GM23248 (cell line): ENCODE measurements around the gene DCAF7. TPM values are rescaled to one million over a fixed set of nuclear protein-coding genes. Genes with fewer than 3 reads are reported as not detected.

Experiments used
- DNase-seq: peaks from one replicate; pipeline ENCODE4 v3.0.0-alpha.2; 2015
- H2AFZ ChIP-seq: fragments of 200-600 bp; sonication (generic); 2 replicates; pipeline ENCODE4 v1.6.1; 2016; ENCODE audit warnings: antibody characterized with exemption
- H3F3A ChIP-seq: fragments of 200-600 bp; sonication (generic); 2 replicates; pipeline ENCODE4 v1.6.1; 2016; ENCODE audit warnings: mild to moderate bottlenecking, antibody characterized with exemption, mixed run types; ENCODE audit not compliant: insufficient read depth
- H3K27ac ChIP-seq: fragments of 200-600 bp; sonication (generic); 2 replicates; pipeline ENCODE4 v1.5.1; 2016; ENCODE audit warnings: mild to moderate bottlenecking
- H3K27me3 ChIP-seq: fragments of 200-600 bp; sonication (generic); replicated peaks from 2 replicates; pipeline ENCODE4 v1.6.1; 2016; ENCODE audit warnings: mild to moderate bottlenecking; ENCODE audit not compliant: insufficient read depth
- H3K36me3 ChIP-seq: fragments of 200-600 bp; sonication (generic); 2 replicates; pipeline ENCODE4 v1.6.1; 2016; ENCODE audit warnings: low read depth, mild to moderate bottlenecking
- H3K4me1 ChIP-seq: fragments of 200-600 bp; sonication (generic); 2 replicates; pipeline ENCODE4 v1.6.1; 2016; ENCODE audit warnings: mild to moderate bottlenecking; ENCODE audit not compliant: insufficient read depth
- H3K4me2 ChIP-seq: fragments of 200-600 bp; sonication (generic); one replicate; pipeline ENCODE4 v1.6.1; 2016; ENCODE audit warnings: mild to moderate bottlenecking; ENCODE audit not compliant: unreplicated experiment
- H3K4me3 ChIP-seq: fragments of 200-600 bp; sonication (generic); 2 replicates; pipeline ENCODE4 v1.5.1; 2016; ENCODE audit warnings: mild to moderate bottlenecking
- H3K79me2 ChIP-seq: fragments of 200-600 bp; sonication (generic); 2 replicates; pipeline ENCODE4 v1.6.1; 2016; ENCODE audit warnings: mild to moderate bottlenecking; ENCODE audit not compliant: insufficient read depth
- H3K9ac ChIP-seq: fragments of 200-600 bp; sonication (generic); 2 replicates; pipeline ENCODE4 v1.6.1; 2016; ENCODE audit warnings: mild to moderate bottlenecking
- H3K9me2 ChIP-seq: fragments of 200-600 bp; sonication (generic); 2 replicates; pipeline ENCODE4 v1.6.1; 2016; ENCODE audit warnings: mixed run types, mild to moderate bottlenecking, moderate library complexity; ENCODE audit not compliant: insufficient read depth
- H3K9me3 ChIP-seq: fragments of 200-600 bp; sonication (generic); one replicate; pipeline ENCODE4 v1.6.1; 2017; ENCODE audit warnings: low read depth
- H4K20me1 ChIP-seq: fragments of 200-600 bp; sonication (generic); 2 replicates; pipeline ENCODE4 v1.6.0; 2016; ENCODE audit not compliant: insufficient read depth
- EZH2 ChIP-seq: fragments of 200-600 bp; sonication (generic); IDR thresholded peaks from 2 replicates; pipeline ENCODE4 v1.6.1; 2018; ENCODE audit warnings: antibody characterized with exemption, mild to moderate bottlenecking; ENCODE audit not compliant: insufficient read depth, poor library complexity, severe bottlenecking
- EZH2phosphoT487 ChIP-seq: fragments of 200-600 bp; sonication (generic); IDR thresholded peaks from 2 replicates; pipeline ENCODE4 v1.6.1; 2018; ENCODE audit warnings: antibody characterized with exemption, moderate library complexity, mild to moderate bottlenecking, low read depth; ENCODE audit not compliant: insufficient read depth
- WGBS, 2 experiments: methylation state at CpG; one replicate each; pipeline ENCODE4 v1.1.6; 2015 to 2017; ENCODE audit warnings: low lambda C conversion rate in 2 of 2, low coverage in 1 of 2; ENCODE audit errors: missing lambda C conversion rate in 2 of 2; 5-methylcytosine and 5-hydroxymethylcytosine counted together
- in situ Hi-C: fragments of 300-500 bp; cut with MboI; formaldehyde crosslinking; loops from 2 replicates; pipeline ENCODE4 v1.15.0; 2020
- polyA plus RNA-seq: library from polyadenylated mRNA; unstranded; fragments of >200 nt; fragmentation: Nextera tagmentation; extraction: Ambion mirVana; gene quantifications from 2 replicates; pipeline ENCODE4 v1.2.1, GENCODE V29; 2016
- total RNA-seq: library from RNA; depleted of rRNA; stranded (reverse); fragments of >200 nt; shearing (Covaris generic); gene quantifications from 2 replicates; pipeline ENCODE4 v1.2.3, GENCODE V29; 2014

The DCAF7 gene
- total and polyA plus RNA-seq, 2 experiments from 2014 or later, result 21.2 to 38.2 TPM

DNA sequence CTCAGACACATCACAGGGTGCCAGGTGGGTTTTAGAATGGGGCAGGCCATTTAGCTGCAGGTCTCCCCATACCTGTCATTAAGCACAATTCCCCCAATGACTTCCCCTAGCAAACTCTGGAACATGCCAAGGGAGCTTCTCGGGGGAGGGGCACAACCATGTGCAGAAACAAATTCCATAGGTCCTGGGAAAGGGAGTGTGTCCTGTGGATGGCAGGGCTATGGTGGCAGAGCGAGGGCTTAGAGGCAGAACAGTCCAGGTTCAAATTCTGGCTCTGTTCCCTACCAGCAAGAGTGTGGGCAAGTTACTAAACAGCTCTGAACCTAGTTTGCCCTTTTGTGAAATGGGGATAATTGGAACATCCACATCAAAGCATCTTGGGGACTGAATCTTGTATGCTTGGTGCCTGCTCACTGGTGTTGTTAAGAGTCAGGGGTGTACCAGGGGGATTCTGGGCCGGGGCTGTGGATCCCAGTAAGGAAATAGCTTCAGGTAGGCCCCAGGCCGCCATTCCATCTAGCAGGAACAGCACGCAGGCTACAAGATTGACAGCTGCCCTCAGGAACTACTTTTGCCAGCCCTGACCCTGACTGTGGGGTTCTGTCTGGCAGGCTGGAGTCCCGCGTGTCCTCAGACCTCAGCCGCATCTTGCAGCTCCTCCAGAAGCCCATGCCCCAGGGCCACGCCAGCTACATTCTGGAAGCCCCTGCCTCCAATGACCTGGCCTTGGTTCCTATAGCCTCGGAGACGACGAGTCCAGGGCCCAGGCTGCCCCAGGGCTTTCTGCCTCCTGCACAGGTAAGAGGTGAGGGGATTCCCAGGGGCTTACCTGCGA is 5.6 kb upstream of the DCAF7 start:
- H4K20me1 ChIP-seq, result no peaks in the 10 kb centered on the region
- H3F3A ChIP-seq, result no peaks in the 10 kb centered on the region
- WGBS, 2 experiments, result 76 to 82% methylated on average over 13 of the region's 13 CpGs
- 0 out of 2 replicates have a peak, but pooled peaks cover 4% of the 10 kb centered on the region for H3K4me1 ChIP-seq
- no peak for TF ChIP-seq EZH2
- TF ChIP-seq EZH2phosphoT487, result no peak
- H3K4me3 ChIP-seq, result no peak overlapping the region
- H3K9me2 ChIP-seq, result no peaks in the 10 kb centered on the region
- no peak overlapping the region for H3K9ac ChIP-seq
- H3K79me2 ChIP-seq, result no peaks in the 10 kb centered on the region
- no peaks in the 10 kb centered on the region for H3K36me3 ChIP-seq
- no peak overlapping the region for H3K27ac ChIP-seq
- H3K27me3 ChIP-seq, result no peaks in the 10 kb centered on the region
- H3K9me3 ChIP-seq, result no peaks in the 10 kb centered on the region
- no peak for DNase-seq
- no peak overlapping the region for H3K4me2 ChIP-seq
- in situ Hi-C loops, result no loop called here
- no peak overlapping the region for H2AFZ ChIP-seq

DNA sequence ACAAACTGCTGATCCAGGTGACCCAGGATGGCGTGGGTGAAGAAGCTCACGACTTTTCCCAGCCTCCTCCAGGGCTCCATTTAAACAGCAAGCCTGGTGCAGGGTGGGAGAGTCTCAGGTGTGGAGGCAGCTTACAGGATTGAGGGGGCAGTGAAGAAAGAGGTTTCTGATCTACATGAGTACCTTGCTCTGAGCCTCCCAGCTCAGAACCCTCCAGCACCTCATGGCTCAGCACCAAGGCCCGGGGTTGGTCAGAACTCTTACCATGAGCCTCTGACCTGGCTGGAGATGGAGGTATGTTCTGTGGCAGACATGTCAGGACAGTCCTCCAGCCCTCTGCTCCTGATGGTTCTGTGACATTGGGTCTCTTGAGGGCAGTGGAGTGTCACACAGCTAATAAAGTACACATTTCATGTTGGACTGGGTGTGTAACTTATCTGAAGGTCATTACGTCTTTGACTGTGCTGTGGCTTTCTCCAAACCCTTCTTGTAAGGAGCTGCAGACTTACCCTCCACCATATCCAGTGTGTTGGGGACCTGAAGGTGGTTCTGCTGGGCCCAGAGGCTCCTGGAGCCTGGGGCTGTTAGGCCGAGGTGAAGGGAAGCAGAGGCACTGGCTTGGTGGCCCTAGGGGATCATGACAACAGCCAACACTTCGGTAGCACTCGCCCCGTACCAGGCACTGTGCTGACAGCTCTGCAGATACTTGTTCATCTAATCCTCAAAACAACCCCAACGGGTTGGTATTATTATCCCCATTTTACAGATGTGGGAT is 3.8 kb upstream of the DCAF7 start:
- Histone ChIP-seq H3K27me3 (no peaks in the 10 kb centered on the region), H4K20me1 (no peaks in the 10 kb centered on the region), H2AFZ (no peak overlapping the region), H3K4me3 (no peak overlapping the region), H3K9me2 (no peaks in the 10 kb centered on the region), H3K4me2 (no peak overlapping the region), H3F3A (peaks cover 3% of the 10 kb centered on the region), H3K36me3 (no peaks in the 10 kb centered on the region), H3K9ac (no peak overlapping the region), H3K79me2 (peaks cover 12% of the 10 kb centered on the region), H3K9me3 (no peaks in the 10 kb centered on the region), H3K27ac (no peak overlapping the region), H3K4me1 (0 out of 2 replicates have a peak, but pooled peaks cover 4% of the 10 kb centered on the region)
- no peak for DNase-seq
- 77 to 81% methylated on average over 9 of the region's 9 CpGs for WGBS, 2 experiments
- TF ChIP-seq EZH2phosphoT487 (no peak), EZH2 (no peak)
- in situ Hi-C loops, result no loop called here

- H3K9me3 ChIP-seq, result no peaks in the 10 kb centered on the region
- H3K4me2 ChIP-seq, result no peak overlapping the region
- TF ChIP-seq EZH2phosphoT487 (no peak), EZH2 (no peak)
- peaks cover 7% of the 10 kb centered on the region for H3F3A ChIP-seq
- H3K9me2 ChIP-seq, result no peaks in the 10 kb centered on the region
- no peak overlapping the region for H3K4me3 ChIP-seq
- no peaks in the 10 kb centered on the region for H3K27me3 ChIP-seq
- H3K4me1 ChIP-seq, result peaks cover 6% of the 10 kb centered on the region; the same call in 1 of the 2 replicates
- no peak overlapping the region for H3K9ac ChIP-seq
- H3K36me3 ChIP-seq, result no peaks in the 10 kb centered on the region
- H4K20me1 ChIP-seq, result 0 out of 2 replicates have a peak, but pooled peaks cover 2% of the 10 kb centered on the region
- peaks cover 18% of the 10 kb centered on the region for H3K79me2 ChIP-seq
- H2AFZ ChIP-seq, result no peak overlapping the region
- no peak overlapping the region for H3K27ac ChIP-seq
- 61 to 67% methylated on average over 5 of the region's 5 CpGs for WGBS, 2 experiments
- DNase-seq, result no peak
- in situ Hi-C loops, result no loop called here
Observed at GRCh38 chr17:63547083-63547523, 3.2 kb upstream of the DCAF7 start.

DNA sequence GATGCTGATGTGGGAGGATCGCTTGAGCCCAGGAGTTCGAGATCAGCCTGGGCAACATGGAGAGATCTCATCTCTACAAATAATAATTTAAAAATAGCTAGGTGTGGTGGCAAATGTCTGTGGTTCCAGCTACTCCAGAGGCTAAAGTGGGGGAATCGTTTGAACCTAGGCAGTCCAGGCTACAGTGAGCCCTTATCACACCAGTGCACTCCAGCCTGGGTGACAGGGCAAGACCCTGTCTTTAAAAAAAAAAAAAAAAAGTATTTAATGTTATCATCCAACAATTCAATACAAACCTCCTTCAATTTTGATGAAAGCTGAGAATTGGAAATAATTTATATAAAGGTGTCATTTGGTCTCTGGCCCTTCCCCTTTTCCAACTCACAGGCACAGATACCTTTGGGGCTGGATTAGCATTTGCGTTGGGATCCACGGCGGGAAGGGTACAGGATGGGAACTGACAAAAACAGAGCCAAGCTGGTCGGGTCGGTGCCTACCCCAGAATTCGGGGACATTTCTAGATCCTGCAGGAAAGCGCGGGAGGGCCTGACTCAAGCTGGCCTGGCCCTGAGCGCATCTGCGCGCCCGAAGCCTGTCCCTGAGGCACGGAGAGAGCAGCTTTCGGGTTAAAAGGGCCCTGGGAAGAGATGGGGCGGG is 860 bp upstream of the DCAF7 start:
- Histone ChIP-seq H3K27me3 (no peaks in the 10 kb centered on the region), H2AFZ (peak overlapping the region; percentile 94), H3K36me3 (no peaks in the 10 kb centered on the region), H3K4me3 (peak overlapping the region; percentile 82), H3K27ac (peak overlapping the region; percentile 72), H3K79me2 (peaks cover 41% of the 10 kb centered on the region), H3K4me2 (peak overlapping the region; percentile 86), H3F3A (peaks cover 14% of the 10 kb centered on the region), H3K9me3 (no peaks in the 10 kb centered on the region), H3K9me2 (no peaks in the 10 kb centered on the region), H3K4me1 (peaks cover 20% of the 10 kb centered on the region), H4K20me1 (peaks cover 18% of the 10 kb centered on the region; the same call in 1 of the 2 replicates), H3K9ac (peak overlapping the region; percentile 83)
- no peak for TF ChIP-seq EZH2
- TF ChIP-seq EZH2phosphoT487, result no peak
- no peak for DNase-seq
- in situ Hi-C loops, result no loop called here
- WGBS, 2 experiments, result 19 to 20% methylated on average over 18 of the region's 18 CpGs
